GM19438 (cell line): ENCODE measurements around the gene ADGRB2.

ENCODE experiments used
- ATAC-seq: cut with Tn5 transposase; IDR thresholded peaks from one replicate; pipeline ENCODE4 v1.9.1; 2021; ENCODE audit warnings: low read depth; ENCODE audit not compliant: unreplicated experiment

The ADGRB2 gene

GRCh38 chr1:31705080-31705866 is 58.9 kb downstream of the ADGRB2 start:
- ATAC-seq = no peak

- no peak for ATAC-seq
These were observed 59.7 kb downstream of the ADGRB2 start for GRCh38 chr1:31704271-31705079.

GRCh38 chr1:31703431-31704270 is 60.5 kb downstream of the ADGRB2 start, which contains the start of gene COL16A1:
COL16A1 (minus strand) TSS chr1:31704017; CDS start chr1:31702193, 1,824 bp downstream.
- ATAC-seq = no peak

- ATAC-seq = no peak
These were observed 61.2 kb downstream of the ADGRB2 start for GRCh38 chr1:31702836-31703404.

- no peak for ATAC-seq
These were observed 62.9 kb downstream of the ADGRB2 start for GRCh38 chr1:31701091-31701736.

- ATAC-seq = no peak
These were observed 63.6 kb downstream of the ADGRB2 start for GRCh38 chr1:31700468-31701090.

GRCh38 chr1:31699341-31699891 is 64.7 kb downstream of the ADGRB2 start:
- ATAC-seq = no peak

- ATAC-seq = no peak
These were observed 66.7 kb downstream of the ADGRB2 start for GRCh38 chr1:31697369-31697984.

- ATAC-seq = no peak
These were observed 67.9 kb downstream of the ADGRB2 start for GRCh38 chr1:31696242-31696641.

- no peak for ATAC-seq
These were observed 68.8 kb downstream of the ADGRB2 start for GRCh38 chr1:31695327-31695726.

GRCh38 chr1:31694964-31695313 is 69.2 kb downstream of the ADGRB2 start:
- ATAC-seq = no peak

GRCh38 chr1:31694069-31694963 is 69.8 kb downstream of the ADGRB2 start:
- no peak for ATAC-seq

GRCh38 chr1:31693231-31693630 is 70.9 kb downstream of the ADGRB2 start:
- no peak for ATAC-seq

- no peak for ATAC-seq
These were observed 72.2 kb downstream of the ADGRB2 start for GRCh38 chr1:31691951-31692350.

GRCh38 chr1:31691446-31691845 is 72.7 kb downstream of the ADGRB2 start:
- ATAC-seq = no peak

GRCh38 chr1:31690921-31691320 is 73.2 kb downstream of the ADGRB2 start:
- no peak for ATAC-seq

- no peak for ATAC-seq
These were observed 74.3 kb downstream of the ADGRB2 start for GRCh38 chr1:31689854-31690253.

- ATAC-seq = no peak
These were observed 74.8 kb downstream of the ADGRB2 start for GRCh38 chr1:31689379-31689778.
